GM21515 (cell line): ENCODE results near the gene PRMT9.

Experiments used
- ATAC-seq: cut with Tn5 transposase; IDR thresholded peaks from one replicate; pipeline ENCODE4 v1.9.1; 2021; ENCODE audit not compliant: unreplicated experiment

Gene PRMT9

DNA sequence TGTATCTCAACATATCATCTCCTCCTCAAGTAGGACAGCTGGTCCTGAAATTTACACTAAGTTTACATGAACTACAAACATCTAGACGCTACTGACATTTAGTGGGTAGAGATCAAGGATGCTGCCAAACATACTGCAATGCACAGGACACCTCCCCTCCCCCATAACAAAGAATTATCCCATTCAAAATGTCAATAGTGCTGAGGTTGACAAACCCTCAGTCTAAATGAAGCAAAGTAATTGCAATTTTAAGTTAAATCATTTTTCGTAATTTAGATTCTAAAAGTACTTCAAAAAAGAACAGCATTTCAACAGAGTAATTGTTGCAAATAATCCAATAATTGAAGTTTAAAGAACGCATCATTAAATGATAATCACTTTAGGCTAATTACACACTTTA is 1.2 kb downstream of the PRMT9 start:
- no peak for ATAC-seq

DNA sequence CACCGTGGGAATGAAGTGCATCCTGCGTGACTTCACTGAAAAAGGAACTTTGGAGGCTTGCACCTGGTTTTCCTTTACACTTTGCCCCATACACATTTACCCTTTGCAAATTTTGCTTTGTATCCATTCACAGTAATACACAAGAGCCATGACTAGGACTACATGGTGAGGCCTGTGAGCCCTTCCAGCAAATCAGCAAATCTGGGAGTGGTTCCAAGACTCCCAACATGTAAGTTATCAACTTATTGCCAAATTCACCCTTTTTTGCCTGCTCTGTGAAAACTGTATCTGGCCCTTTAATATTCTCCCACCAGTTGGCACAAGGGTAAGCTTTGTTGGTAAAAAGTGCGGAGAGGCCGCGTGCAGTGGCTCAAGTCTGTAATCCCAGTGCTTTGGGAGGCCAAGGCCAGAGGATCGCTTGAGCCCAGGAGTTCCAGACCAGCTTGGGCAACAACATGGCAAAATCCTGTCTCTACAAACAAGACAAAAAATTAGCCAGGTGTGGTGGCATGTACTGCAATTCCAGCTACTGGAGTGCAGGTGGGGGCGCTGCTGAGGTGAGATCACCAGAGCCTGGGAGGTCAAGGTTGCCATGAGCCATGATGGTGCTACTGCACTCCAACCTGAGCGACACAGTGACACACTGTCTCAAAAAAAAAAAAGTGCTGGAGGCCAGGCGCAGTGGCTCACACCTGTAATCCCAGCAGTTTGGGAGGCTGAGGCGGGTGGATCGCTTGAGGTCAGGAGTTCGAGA is 5.0 kb downstream of the PRMT9 start:
- no peak for ATAC-seq

DNA sequence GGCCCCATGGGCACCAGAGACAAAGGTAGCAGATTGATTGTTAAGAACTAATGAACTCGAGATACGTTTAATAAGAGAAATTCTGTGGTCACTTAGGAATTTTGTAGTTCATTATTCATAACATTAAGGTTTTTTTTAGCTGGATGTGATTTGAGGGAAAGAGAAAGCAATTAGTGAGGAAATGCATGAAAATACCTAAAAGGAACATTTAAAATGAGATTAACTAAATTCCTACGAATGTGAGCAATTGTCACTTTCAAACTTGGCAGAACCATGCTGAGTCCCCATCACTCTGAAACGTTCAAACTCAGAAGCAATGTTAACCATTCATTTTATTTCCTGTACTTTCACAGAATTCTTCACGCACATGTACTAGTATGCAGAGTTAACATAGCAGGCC is 5.9 kb downstream of the PRMT9 start:
- ATAC-seq = no peak

DNA sequence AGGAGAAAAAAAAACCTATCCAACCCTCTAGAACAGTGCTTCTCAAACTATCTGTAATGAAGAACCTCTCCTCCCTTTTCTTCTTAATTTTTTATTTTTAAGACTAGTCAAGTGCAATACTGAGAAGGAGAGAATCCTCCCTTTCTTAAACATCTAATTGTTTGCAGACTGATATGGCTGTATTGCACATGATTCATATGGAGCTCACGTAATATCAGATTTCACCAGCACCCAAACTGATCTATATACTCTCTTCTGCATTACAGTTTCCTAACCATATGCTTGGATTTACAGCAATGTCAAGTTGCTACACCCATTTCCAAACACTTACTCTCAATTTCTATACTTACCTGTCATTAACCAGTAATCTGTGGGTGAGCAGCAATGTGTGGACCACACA is 9.5 kb downstream of the PRMT9 start:
- no peak for ATAC-seq

DNA sequence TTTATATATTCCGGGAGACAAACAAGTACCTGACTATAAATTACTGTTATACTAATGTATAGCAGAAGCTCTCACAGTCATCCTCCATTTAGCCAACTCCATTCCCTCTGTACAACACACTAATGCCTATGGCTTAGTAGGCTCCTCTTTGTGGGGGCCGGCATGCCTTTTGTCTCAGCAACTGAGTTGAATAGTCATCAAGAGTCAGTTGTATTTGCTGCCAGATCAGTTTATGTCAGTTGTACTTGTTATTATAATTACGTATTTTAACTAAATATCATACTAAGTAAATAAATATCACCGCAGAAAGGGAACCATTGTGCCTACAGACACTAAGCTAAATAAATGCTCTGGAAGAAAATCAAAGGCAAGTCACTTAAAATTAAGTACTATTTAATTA is 9.9 kb downstream of the PRMT9 start:
- ATAC-seq = no peak

DNA sequence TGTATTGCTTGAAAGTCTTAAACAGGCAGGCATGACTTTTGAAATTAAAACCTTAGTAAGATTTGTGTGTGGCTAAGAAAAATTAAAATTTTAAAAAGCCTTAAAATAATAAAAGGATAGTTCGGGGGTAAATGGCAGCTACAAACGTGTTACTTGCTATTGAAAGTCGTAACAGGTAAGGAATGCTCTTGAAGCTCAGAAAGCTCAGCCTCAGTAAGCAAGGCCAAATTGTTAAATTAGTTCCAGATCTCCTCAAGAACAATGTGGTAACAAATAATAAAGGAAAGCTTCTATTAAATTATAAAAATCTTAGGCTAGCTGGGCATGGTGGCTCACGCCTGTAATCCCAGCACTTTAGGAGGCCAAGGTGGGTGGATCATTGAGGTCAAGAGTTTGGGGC is 25.5 kb downstream of the PRMT9 start:
- ATAC-seq = no peak

DNA sequence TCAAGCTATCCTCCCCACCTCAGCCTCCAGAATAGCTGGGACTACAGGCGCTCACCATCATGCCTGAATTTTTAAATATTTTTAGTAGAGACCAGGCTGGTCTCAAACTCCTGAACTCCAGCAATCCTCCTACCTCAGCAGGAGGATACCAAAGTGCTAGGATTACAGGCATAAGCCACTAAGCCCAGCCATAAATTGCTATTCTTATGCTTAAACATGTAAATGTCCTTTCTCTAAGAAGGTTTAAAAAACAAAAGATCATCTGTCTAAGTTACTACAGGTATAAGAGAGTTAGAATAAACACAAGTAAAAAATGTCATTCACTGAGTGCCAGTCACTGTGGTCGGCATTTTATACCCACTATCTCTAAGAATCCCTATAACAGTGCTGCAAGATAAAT is 28.3 kb downstream of the PRMT9 start:
- ATAC-seq = no peak

DNA sequence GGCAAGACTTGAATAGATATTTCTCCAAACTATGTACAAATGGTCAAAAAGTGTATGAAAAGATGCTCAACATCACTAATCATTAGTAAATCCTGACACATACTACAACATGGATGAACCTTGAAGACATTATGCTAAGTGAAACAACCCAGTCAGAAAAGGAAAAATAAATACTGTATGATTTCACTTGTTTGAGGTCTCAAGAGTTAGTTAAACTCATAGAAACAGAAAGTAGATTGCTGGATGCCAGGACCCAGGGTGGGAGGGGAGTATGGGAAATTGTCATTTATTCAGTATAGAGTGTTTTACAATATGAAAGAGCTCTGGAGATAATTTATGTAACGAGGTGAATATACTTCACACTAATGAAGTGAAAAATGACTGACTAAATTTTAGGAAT is 32.4 kb downstream of the PRMT9 start:
- no peak for ATAC-seq

DNA sequence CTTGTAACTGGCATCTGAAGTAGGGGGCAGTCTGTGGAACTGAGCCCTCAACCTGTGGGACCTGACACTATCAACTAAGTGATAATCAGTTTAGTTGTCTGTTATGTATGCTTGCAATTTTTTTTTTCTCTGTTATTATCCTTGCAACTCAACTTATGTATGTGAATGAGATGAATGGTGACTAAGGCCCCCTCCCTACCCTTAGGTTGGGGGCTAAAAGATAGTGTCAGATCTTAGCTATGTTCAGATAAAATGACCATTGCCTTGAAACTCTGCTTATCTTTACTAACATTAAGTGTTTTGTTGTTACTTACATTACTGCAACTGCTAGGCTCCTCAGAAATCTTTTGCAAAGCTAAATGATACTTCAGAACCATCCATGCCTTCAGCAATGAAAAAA is 35.3 kb downstream of the PRMT9 start:
- ATAC-seq = no peak

DNA sequence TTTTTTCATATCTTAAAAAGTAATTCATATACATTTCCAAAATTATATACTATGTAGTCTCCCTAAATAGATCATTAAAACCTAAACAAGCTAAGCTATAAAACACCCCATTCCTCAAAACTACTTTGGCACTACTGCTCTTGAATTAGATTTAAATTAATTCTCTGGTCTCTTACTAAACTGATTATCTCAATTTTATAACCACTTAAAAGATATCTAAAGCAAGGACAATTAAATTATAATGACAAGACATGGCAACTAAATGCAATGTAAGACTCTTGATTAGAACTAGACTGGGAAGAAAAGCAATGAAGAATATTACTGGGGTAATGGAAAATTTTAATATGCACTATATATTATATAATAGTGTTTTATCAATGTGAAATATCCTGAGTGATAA is 38.9 kb downstream of the PRMT9 start:
- ATAC-seq = no peak

DNA sequence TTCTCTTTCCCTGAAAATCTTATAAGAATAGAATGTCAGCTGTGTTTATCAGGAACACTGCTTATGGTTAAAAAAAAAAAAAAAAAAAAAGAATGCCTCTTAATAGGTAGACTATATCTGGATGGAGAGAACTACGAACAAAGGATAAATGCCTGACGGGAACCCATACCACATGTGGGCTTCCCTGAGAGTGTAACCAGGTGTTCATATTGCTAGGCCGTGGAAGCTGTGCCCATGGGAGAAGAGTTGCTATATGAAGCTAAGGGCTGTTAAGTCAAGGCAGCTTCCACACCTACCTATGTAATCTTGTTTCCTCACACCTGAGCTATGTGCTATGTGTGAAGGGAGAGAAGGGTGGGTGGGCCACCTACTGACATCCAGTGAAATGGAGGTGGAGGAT is 39.5 kb downstream of the PRMT9 start:
- ATAC-seq = no peak

DNA sequence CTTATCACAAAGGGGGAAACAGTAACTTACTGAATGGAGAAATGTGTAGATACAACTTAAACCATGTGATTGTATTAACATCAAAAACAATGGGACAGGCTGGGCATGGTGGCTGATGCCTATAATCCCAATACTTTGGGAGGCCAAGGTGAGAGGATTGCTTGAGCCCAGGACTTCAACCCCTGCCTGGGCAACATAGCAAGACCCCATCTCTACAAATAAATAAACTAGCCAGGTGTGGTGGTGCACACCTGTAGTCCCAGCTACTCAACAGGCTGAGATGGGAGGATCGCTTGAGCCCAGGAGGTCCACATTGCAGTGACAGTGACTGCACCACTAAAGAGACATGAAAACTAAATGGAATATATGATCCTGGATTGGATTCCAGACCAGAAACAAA is 40.3 kb downstream of the PRMT9 start:
- ATAC-seq = no peak

DNA sequence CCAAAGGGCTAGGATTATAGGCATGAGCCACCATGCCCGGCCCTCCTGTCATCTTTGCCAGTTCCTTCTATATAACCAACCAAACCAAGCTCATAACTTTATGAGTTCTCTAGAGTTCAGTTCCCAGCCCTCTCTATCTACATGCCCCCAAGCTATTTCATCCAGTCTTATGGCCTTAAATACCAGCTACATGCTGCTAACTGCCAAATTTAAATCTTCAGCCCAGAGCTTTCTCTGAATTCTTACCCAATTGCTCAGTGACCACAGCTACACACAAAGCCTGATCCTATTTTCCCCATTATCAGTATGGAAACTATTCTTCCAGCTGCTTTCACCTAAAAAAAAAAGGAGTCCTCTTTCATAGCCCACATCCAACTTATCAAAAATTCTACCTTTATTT is 43.6 kb downstream of the PRMT9 start:
- no peak for ATAC-seq

DNA sequence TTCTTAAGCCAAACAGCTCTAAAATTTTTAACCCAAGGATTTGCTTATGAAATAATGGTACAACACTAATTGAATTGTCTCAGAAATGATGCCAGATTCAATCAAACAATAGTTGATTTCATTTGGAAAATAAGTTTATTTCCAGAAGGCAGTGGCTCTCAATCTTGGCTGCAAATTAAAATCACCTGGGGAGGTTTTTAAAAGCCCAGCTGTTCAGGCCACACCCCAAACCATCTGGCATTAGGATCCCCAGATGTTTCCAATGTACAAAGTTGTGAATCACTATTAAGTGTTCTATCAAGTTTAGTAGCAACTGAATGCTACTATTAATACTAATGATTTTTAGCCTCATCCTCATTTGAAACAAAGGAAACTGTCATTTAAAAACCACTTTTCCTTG is 44.6 kb downstream of the PRMT9 start:
- ATAC-seq = no peak

DNA sequence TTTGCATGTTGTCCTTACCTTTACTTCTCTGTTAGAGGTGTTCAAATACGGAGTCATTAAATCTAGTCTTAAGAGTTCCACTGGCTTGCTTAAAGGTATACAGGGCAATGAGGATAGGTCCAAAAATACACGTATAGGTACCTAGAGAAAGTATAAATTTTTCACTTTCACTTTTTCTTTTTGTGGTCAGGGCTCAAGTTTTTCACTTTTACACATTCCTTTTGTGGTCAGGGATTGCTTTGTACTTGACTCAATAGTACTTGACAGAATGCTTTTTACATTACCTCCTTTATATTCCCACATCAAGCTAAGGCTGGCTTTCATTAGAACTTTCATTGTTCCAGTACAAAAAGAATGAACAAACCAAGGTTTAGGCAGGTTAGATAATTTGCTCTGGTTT is 45.0 kb downstream of the PRMT9 start:
- ATAC-seq = no peak

DNA sequence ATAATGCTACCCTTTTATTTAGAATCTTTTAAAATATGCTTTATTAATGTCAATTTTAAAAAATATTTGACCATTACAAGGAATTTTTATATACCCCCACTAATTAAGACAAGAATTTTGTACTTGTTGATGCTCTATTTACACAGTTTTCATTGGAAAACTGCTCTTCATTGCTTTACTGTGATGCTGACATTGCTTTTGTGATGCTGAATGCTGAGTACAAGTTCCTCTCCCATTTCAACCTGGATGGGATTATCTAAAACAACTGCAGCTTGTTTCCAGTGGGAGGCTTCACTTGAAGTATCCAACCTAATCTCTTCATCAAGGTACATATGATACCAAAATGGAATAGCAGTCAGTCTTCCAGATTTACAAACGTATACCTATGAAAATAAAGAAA is 45.6 kb downstream of the PRMT9 start:
- ATAC-seq = no peak

DNA sequence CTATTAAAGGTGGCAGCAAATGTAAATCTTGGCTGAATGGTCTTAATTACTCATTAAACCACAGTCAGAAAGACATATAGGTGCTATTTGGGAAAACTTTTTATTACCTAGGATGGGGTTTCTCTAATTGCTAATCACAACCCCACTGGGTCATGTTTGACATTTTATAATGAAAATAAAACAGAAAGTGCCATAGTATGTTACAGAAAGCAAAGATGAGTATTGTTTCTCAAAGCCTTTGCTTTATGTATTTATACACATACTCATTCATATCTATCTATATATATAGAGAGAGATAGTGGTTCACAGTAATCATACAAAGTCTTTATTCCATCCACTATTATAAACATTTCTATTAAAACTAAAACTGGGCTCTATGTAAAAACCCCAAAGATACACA is 48.6 kb downstream of the PRMT9 start:
- no peak for ATAC-seq

DNA sequence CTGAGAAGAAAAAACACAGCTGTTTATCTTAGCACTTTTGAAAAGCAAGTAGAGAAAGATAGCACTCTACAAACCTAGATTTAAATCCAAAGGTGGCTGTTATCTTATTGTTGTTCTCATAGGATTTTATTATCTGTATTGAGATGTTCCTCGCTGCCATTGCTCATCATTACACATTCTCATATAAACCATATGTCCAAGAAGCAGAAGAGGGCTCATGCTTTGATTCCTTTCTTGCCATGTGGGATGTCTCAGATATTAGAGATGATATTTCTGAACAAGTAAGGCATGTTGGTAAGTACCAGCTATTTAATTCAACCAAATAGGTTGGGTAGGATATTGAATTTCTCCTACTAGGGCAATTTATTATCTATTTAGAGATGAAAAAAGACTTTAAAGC is 50.3 kb downstream of the PRMT9 start:
- no peak for ATAC-seq

DNA sequence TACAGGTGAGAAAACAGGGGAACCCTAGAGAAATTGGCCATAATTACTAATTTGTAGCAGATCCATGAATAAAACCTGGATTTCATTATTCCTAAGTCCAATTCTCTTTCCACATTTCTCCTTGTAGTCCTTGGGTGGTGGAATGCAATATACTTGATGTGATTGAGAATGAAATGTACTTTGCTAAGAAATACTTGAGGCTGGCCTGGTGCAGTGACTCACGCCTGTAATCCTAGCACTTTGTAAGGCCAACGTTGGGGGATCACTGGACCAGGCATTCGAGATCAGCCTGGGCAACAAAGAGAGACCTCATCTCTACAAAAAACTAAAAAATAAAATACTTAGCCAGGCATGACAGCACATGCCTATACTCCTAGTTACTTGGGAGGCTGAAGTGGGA is 50.9 kb downstream of the PRMT9 start:
- ATAC-seq = no peak

DNA sequence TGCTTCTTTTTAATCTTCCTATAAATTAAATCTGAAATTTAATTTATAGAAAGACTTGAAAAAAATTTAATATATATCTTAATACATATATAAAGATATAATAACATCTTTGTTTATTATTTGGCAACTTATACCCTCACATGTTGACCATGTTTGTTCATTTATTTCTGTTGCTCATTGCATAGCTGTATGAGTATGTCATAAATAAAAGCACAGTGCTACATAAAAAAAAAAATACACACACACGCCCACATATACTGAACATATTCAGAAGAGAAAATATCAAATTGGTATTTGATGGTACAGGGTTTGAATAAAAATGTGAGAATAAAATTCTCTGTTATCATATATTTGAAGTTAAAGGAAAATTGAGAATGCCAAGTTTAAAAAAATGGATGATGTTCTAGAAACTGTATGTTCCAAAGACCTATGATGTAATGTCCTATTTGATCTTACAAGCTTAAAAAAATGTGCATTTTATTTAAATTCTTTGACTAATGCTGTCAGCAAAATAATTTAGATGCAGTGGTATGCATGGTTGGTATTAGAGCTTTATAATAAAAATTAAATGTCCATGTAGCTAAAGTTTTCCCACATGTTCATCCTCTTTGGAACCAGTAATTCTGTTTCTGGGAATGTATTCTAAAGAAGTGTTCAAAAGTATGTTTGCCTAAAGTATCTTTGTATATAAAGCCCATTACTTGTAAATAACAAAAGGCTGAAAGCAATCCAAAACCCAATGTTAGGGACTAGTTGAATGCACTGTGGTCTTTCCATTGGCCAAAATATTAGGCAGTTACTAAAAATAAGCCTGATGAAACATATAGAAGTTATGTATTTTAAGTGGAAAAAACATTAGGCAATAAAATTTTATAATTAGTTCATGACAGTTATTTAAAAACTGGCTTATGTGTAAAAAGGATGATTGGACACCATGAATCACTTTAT is 53.9 kb downstream of the PRMT9 start:
- no peak for ATAC-seq

DNA sequence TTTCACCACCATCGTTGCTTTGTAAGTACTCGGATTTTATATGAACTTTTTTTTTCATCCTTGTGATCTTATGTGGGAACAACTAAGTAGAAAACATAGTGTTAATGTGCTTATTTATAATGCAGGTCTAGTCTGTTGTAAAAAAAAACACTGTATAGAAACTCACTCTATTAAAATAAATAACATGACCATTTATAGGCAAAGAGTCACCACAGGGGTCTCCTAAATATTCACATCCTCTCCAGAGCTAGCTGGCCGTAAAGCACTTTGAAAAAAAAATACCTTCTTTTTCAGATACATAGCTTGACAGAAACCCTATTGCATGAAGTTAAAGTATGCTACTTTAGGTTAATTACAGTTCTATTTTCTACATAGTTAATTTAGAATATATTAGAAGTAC is 55.5 kb downstream of the PRMT9 start:
- ATAC-seq = no peak

DNA sequence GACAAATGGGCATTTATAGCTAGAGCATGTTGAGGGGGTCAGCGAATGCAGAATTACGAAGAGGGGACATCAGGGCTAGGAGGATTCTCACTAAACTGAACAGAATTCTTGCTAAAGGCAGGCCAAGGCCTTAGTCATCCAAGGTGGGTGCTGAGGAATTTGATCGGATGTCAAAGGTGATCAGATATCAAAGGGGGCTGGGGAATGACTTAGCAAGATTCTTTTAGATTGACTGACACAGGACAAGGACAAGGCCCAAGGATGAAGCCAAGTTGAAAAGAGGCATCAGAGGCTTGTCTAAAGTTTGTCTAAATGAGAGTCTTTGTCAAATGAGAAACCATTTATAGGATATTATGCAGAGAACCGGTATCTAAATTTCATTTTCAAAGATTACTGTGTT is 57.1 kb downstream of the PRMT9 start:
- ATAC-seq = no peak
